WI38 (cell line): ENCODE data around the gene SLC9A9.

Experiments
- H3K4me3 ChIP-seq: 2 replicates; pipeline ENCODE4 v1.5.1; 2011; ENCODE audit warnings: low read depth, mild to moderate bottlenecking, control low read depth, low read length
- CTCF ChIP-seq: IDR thresholded peaks from 2 replicates; pipeline ENCODE4 v1.5.1; 2012; ENCODE audit warnings: low read depth, mild to moderate bottlenecking, control low read depth, low read length

SLC9A9 gene

GRCh38 chr3:143352850-143353550, 495.3 kb downstream of the SLC9A9 start:
- H3K4me3 ChIP-seq = no peak overlapping the region
- TF ChIP-seq CTCF = no peak

- no peak overlapping the region for H3K4me3 ChIP-seq
- no peak for TF ChIP-seq CTCF
These were observed 496.2 kb downstream of the SLC9A9 start for GRCh38 chr3:143351895-143352608.

GRCh38 chr3:143351354-143351753, 496.9 kb downstream of the SLC9A9 start:
- TF ChIP-seq CTCF = no peak
- H3K4me3 ChIP-seq = no peak overlapping the region

- H3K4me3 ChIP-seq = no peak overlapping the region
- no peak for TF ChIP-seq CTCF
These were observed 498.8 kb downstream of the SLC9A9 start for GRCh38 chr3:143349455-143349854.

- TF ChIP-seq CTCF = 0 out of 2 replicates have a peak, but pooled peaks have one; percentile 5
- no peak overlapping the region for H3K4me3 ChIP-seq
These were observed 499.6 kb downstream of the SLC9A9 start for GRCh38 chr3:143348486-143349327.

GRCh38 chr3:143344516-143345165, 503.6 kb downstream of the SLC9A9 start:
- TF ChIP-seq CTCF = no peak
- no peak overlapping the region for H3K4me3 ChIP-seq
